T-helper 1 cell treated with Interleukin-12 subunit alpha and Interleukin-12 subunit beta and Interleukin-4 antibody, amounts not matched to agents 30 μg/mL and 1 μg/mL, for 36 hours (primary cell): ENCODE results near the gene UBAC1.

Source experiments
- H3K27ac Mint-ChIP-seq: one replicate; pipeline ENCODE4 v1.8.0; 2021; ENCODE audit warnings: mild to moderate bottlenecking, mixed read lengths
- H3K27me3 Mint-ChIP-seq: one replicate; pipeline ENCODE4 v1.8.0; 2021; ENCODE audit warnings: low read depth, mixed read lengths
- H3K36me3 Mint-ChIP-seq: one replicate; pipeline ENCODE4 v1.8.0; 2021; ENCODE audit warnings: low read depth, mixed read lengths
- H3K4me1 Mint-ChIP-seq: one replicate; pipeline ENCODE4 v1.8.0; 2021; ENCODE audit warnings: low read depth, mixed read lengths
- H3K4me3 Mint-ChIP-seq: one replicate; pipeline ENCODE4 v1.8.0; 2021; ENCODE audit warnings: mild to moderate bottlenecking, moderate library complexity, mixed read lengths
- H3K9me3 Mint-ChIP-seq: one replicate; pipeline ENCODE4 v1.8.0; 2021; ENCODE audit warnings: mixed read lengths

UBAC1 gene

DNA sequence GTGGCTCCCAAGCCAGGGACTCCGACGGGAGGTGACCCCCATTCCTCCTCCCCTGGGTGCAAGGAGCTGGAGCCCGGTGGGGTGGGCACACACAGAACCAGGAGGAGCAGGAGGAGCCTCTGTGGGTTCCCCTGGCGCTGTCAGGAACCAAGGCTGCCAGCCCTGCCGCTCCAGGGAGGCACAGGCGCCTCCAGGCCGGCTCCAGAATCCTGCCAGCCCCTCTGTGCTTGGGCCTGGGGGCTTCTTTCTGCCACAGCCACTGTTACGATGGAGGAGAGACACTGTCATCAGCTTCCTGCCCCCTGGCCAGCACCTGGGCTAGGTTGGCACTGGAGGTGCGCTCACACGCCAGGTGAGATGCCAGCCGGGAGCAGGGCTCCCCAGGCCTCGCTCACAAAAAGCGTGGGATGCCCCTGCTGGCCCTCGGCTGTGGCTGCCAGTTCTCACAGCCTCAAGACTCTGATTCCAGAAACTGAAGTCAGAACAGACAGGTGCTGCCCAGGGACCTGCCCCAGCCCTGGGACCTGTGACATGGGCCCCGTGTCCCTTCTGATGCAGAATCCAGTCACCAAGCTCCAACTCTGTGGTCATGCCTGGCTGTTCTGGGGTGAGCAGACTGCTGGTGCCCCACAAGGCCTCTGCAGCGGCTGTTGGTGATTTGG, 37.4 kb upstream of the UBAC1 start:
- Mint-ChIP-seq H3K27ac (no peak overlapping the region), H3K36me3 (no peaks in the 10 kb centered on the region), H3K4me1 (no peaks in the 10 kb centered on the region), H3K27me3 (no peaks in the 10 kb centered on the region), H3K4me3 (no peak overlapping the region), H3K9me3 (no peaks in the 10 kb centered on the region)

DNA sequence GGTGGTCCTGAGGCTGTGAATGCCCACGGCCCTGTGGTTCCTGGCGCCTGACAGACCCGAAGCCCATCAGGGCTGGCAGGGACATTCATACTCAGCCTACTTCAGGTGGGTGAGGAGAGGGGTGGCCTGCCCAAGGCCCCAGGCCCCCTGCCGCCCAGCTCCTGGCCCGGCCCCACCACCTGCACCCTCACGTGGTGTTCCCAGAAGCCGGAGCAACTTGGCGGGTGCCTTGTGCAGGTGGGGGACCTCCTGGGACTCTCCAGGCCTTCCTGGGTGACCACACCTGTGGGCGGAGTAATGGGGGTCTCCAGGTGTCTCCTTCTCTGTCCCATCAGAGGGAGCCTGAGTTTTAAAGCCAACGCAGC, 36.8 kb upstream of the UBAC1 start:
- no peaks in the 10 kb centered on the region for H3K4me1 Mint-ChIP-seq
- H3K27ac Mint-ChIP-seq: no peak overlapping the region
- H3K4me3 Mint-ChIP-seq: no peak overlapping the region
- no peaks in the 10 kb centered on the region for H3K9me3 Mint-ChIP-seq
- H3K27me3 Mint-ChIP-seq: no peaks in the 10 kb centered on the region
- H3K36me3 Mint-ChIP-seq: no peaks in the 10 kb centered on the region

DNA sequence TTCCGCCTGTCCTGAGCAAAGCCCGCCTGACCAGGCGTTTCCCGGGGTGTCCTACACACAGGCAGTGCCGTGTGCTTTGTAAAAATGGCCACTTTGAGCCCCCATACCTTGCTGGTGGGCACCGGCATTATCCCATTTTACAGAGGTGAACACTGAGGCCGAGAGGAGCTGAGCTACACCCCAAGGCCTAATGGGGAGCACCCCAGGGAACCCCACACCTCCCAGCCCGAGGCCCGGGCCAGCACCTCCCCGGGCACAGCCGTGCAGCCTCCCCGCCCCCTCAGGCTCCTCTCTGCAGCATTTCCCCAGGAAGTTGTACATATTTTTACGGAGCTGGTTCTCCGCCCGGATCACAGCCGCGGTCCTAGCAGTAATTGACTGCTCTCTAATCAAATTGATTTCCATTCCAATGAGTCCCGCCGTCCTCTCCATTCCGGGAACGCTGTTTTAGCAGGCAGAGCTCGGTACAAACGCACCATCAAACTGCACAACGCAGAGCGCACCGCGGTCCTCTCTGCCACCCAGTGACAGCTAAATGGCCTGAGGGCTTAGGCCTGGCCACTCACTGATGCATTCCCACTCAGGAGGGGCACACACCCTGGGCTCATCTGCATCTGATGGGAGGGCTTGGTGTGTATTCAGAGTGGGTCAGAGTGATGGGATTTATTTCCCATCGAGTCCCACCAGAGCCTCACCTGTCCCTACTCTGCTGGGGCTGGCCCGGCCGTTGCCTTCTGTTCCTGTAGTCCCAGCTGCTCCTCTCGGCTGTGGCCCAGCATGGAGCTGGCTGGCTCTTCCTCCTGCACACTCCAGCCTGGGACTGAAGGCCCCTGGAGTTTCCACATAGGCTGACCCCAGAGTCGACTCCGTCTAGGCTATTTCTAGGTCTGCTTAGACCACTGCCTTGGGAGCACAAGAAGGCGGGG, 36.2 kb upstream of the UBAC1 start:
- Mint-ChIP-seq H3K9me3 (no peaks in the 10 kb centered on the region), H3K4me3 (no peak overlapping the region), H3K4me1 (peaks cover 2% of the 10 kb centered on the region), H3K36me3 (no peaks in the 10 kb centered on the region), H3K27ac (no peak overlapping the region), H3K27me3 (no peaks in the 10 kb centered on the region)

DNA sequence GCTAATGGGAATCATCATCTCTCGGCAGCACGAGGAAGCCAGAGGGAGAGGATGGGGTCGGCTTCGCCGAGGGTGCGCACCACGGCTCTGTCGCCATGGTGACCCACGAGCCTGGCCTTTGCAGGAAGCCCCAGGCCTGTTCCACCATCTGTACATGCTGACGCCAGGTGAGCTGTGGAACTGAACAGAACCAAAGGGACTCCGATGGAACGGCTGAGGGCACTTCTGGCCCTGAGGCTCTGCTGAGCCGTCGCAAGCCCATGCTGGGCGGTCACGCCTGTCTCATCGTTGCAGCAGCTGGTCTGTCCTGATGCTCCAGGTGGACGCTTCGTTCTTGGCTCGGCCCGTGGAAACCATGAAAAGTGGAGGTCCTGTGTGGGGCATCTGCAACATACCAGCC, 34.6 kb upstream of the UBAC1 start:
- Mint-ChIP-seq H3K4me3 (no peak overlapping the region), H3K4me1 (peaks cover 2% of the 10 kb centered on the region), H3K36me3 (no peaks in the 10 kb centered on the region), H3K9me3 (no peaks in the 10 kb centered on the region), H3K27ac (no peak overlapping the region), H3K27me3 (no peaks in the 10 kb centered on the region)

DNA sequence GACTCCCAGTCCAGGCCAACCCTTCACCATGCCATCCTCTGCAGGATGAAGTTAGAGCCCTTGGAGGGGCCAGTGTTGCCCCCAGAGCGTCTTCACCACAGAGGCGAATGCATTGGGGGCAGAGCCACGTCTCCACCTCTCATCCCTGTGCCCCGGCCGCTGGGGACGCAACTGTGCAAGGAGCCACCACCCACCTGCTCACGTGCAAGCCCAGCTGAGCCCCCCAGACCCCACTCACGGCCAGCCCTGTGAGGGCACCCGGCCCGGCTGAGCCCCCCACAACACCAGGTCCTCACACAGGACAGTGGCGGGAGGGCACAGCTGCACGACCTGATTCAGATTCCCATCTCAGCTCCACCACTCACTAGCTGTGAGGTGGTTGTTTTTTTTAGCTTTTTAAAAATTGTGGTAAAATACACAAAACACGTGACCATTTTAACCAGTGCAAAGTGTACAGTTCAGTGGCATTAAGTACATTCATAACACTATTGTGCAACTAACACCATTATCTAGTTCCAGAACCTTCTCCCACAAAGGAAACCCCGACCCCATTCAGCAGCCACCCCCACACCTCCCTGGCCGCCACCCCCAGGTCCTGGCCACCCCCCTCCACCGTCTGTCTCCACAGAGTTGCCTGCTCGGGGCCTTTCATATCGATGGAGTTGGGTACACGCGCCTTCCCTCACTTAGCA, 33.5 kb upstream of the UBAC1 start:
- Mint-ChIP-seq H3K4me3 (no peak overlapping the region), H3K36me3 (no peaks in the 10 kb centered on the region), H3K9me3 (no peaks in the 10 kb centered on the region), H3K27me3 (no peaks in the 10 kb centered on the region), H3K27ac (no peak overlapping the region), H3K4me1 (peaks cover 2% of the 10 kb centered on the region)

DNA sequence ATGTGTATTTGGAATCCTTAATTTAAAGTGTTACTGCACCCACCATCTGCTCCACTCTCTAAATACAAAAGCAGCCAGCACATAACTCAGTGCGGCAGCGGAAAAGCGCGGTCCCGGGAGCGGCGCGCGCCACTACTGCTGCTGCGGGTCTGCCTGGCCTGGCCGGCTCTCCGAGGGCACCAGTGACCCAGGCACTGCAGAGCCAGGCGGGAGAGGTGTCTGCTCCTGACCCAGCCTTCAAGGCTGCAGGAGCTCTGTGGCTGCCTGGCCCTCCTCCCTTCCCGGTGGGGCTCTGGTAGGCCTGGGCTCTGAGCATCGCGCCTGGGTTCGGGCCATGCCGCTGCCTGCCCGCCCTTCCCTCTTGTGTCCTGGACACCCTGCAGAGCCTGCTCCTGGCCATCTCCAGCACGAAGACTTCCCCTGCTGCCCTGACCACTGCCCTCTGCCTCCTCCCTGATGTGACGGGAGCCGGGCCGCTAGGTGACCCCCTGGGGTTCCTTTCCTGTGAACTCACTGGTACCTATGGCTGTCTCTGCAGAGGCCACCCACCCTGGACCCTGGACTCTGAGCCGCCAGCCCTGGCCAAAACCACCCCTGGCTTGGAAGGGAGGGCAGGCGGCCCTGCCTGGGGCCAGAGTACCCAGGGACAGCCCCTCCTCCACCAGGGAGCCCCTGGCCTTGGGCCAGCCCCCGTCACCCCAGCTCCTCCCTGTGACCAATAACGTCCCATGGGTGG, 32.8 kb upstream of the UBAC1 start:
- no peaks in the 10 kb centered on the region for H3K9me3 Mint-ChIP-seq
- no peak overlapping the region for H3K27ac Mint-ChIP-seq
- H3K36me3 Mint-ChIP-seq: no peaks in the 10 kb centered on the region
- peaks cover 2% of the 10 kb centered on the region for H3K4me1 Mint-ChIP-seq
- H3K27me3 Mint-ChIP-seq: no peaks in the 10 kb centered on the region
- no peak overlapping the region for H3K4me3 Mint-ChIP-seq

DNA sequence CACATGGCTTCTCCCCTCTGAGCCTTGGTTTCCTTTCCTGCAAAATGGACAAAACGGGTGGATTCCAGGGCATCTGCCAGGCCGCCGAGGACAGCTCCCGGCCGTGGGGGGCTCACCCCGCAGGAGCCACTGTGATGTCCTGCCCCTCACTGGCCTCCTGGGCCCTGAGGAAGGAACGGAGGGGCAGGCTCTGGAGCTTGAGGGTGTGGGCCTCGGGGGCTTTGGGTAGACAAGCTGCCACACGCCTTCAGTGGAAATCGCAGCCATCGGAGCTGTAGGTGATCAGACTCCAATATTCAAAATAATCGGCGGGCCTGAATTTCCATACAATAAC, 32.2 kb upstream of the UBAC1 start:
- no peaks in the 10 kb centered on the region for H3K9me3 Mint-ChIP-seq
- no peaks in the 10 kb centered on the region for H3K27me3 Mint-ChIP-seq
- no peaks in the 10 kb centered on the region for H3K36me3 Mint-ChIP-seq
- no peak overlapping the region for H3K27ac Mint-ChIP-seq
- peaks cover 2% of the 10 kb centered on the region for H3K4me1 Mint-ChIP-seq
- H3K4me3 Mint-ChIP-seq: no peak overlapping the region

DNA sequence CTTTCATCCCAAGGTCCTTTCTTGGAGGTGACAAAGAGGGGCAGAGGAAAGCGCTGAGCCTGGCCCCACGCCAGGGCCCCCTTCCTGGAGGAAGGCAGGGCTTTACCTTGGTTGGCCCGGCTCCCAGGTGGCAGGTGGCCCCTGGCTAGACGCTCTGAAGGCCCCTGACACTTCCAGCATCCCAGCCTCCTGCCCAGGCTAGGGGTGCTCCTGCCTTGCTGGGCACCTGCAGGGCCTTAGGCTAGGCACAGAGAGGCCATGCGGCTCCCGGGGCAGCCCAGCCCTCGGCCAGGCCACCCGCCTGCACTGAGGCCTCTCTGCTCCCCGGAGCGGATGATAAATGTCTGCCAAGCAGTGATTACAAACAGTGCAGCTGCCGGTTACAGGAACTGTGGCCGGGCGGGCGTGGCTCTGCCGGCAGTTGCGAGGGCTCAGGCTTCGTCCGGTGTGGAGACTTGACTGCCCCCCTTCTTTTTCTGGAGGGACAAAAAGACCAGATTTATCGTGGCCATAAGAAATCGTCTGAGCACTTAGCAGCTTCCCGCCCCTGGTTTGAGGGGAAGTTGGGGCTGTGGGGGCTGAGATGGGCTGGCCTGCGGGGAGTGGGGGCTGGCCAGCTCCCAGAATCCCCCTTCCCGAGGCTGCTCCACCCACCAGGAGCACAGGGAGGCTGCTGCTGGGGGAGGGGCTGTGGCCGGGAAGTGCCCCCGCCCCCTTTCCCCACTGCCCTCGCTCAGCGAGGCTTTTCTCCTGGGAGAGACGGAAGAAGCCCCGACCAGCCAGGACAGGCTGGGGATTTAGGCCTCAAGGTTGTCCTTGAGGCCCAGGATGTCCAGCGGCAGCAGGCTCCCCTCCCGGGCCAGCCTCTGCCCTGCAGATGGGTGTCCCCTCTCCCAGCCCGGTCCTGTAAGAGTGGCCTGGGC, 31.6 kb upstream of the UBAC1 start:
- no peaks in the 10 kb centered on the region for H3K36me3 Mint-ChIP-seq
- H3K4me1 Mint-ChIP-seq: peaks cover 2% of the 10 kb centered on the region
- H3K27ac Mint-ChIP-seq: peak overlapping the region; percentile 31
- peak overlapping the region; percentile 28 for H3K4me3 Mint-ChIP-seq
- H3K9me3 Mint-ChIP-seq: no peaks in the 10 kb centered on the region
- H3K27me3 Mint-ChIP-seq: no peaks in the 10 kb centered on the region

DNA sequence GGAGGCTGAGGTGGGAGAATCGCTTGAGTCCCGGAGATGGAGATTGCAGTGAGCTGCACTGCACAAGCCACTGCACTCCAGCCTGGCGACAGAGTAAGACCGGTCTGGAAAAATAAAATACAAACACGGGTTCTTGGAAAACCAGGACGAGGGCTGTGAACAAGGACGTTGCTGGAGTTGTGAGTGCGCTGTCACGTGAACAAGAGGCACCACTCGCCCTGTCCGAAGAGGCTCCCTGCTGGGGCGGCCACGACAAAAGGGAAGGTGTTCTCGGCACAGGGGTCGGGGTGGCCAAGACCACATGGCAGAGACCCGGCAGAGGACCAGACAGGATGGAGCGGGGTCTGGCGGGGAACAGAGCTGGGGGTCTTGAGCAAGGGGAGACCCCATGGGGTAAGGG, 30.6 kb upstream of the UBAC1 start:
- Mint-ChIP-seq H3K36me3 (no peaks in the 10 kb centered on the region), H3K27ac (no peak overlapping the region), H3K27me3 (no peaks in the 10 kb centered on the region), H3K4me1 (peaks cover 2% of the 10 kb centered on the region), H3K9me3 (no peaks in the 10 kb centered on the region), H3K4me3 (no peak overlapping the region)

DNA sequence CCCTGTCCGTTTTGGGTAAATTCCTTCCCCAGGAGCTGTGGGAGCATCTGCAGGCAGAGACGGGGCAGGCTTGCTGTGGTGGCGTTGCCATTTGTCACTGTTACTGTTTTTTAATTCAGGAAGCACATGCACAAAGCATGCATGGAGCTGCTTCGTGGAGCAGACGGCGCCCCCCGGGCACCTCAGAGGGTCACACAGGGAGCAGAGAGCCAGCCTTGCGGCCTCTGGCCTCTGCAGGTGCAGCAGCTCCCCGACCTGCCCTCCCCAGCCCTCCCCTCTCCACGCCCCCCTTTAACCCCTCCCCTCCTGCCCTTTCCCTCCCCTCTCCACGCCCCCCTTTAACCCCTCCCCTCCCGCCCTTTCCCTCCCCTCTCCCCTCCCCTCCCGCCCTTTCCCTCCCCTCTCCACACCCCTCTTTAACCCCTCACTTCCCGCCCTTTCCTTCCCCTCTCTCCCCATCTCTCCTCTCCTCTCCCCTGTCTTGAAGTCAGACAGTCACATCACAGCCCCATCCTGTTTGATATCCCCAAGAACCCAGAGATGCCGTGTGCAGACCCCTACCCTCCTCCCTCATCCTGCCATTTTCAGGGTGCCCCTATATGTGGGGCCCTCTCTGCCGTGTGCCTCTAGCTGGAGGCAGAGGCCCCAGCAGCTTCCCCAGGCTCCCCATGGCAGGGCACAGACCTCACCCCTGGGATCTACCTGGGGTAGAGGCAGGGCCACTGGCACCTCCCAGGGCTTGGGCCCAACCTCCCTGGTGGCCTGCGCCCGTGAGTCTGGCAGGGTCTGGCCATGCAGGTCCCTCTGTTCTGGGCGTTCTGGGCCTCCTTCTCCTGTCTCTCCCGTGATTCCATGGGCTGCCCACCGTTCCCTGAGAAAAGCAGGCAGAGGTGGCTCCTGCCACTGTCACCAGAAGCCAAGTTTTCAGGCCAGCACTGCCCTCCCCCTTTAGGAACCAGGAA, 29.6 kb upstream of the UBAC1 start:
- Mint-ChIP-seq H3K27ac (no peak overlapping the region), H3K9me3 (no peaks in the 10 kb centered on the region), H3K4me1 (peaks cover 2% of the 10 kb centered on the region), H3K4me3 (no peak overlapping the region), H3K36me3 (no peaks in the 10 kb centered on the region), H3K27me3 (no peaks in the 10 kb centered on the region)

DNA sequence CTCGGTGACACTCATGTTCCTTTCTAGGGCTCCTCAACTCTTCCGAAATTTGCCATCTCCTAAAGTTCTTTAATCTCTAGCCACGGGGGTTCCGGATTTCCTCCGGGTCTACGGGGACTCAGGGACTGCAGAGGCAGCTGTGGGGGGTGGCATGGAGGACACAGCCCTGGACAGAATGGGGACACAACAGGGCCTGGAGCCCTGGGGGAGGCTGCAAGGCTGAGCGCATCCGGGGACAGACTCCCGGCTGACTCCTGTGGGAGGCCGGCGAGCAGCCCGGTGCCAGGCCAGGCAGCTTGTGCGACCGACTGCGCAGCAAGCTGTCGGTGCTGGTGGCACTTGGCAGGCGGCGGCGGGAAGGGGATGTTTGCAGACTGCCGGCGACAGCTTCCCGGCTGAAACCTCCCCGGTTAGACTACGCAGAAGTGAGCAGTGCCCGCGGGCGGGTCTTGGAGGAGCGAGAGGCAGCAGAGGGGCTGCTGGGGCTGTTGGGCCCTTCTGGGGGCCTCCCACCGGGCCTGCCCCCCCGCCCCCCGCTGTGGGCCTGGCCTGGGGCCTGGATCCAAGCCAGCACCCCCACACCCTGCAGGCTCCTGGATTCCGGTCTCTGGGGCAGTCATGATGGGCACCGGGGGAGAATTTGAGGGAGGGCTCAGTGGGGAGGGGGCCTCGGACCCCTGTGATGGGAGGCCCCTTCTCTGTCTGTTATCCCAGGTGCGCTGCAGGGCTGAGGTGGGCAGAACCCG, 28.7 kb upstream of the UBAC1 start:
- H3K27ac Mint-ChIP-seq: no peak overlapping the region
- no peaks in the 10 kb centered on the region for H3K27me3 Mint-ChIP-seq
- no peaks in the 10 kb centered on the region for H3K36me3 Mint-ChIP-seq
- H3K9me3 Mint-ChIP-seq: no peaks in the 10 kb centered on the region
- H3K4me3 Mint-ChIP-seq: no peak overlapping the region
- H3K4me1 Mint-ChIP-seq: peaks cover 2% of the 10 kb centered on the region

DNA sequence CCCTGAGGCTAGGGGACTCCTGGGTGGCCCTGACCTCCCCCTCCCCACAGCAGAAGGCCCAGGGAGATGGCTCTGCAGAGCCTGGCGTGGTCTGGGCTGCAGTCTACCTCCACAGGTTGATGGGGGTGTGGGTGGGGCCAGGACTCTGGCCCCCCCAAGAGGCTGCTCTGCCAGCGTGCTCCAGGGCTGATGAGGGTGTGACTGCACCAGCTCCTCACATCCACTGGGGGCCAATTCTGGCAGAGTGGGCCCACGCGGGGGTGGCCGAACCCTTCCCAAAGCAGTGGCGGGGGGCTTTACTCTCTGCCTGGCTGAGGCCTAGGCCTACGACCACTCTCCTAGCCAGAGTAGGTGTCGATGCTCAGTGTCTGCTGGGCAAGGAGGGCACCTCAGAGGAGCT, 28.0 kb upstream of the UBAC1 start:
- Mint-ChIP-seq H3K4me3 (no peak overlapping the region), H3K36me3 (no peaks in the 10 kb centered on the region), H3K9me3 (no peaks in the 10 kb centered on the region), H3K27me3 (no peaks in the 10 kb centered on the region), H3K4me1 (peaks cover 2% of the 10 kb centered on the region), H3K27ac (no peak overlapping the region)
